WERI-Rb-1 (cell line): ENCODE data around the gene HIPK2.

Experiments used
- DNase-seq: peaks from one replicate; pipeline ENCODE4 v3.0.0-alpha.2; 2020
- H3K27ac ChIP-seq: fragments of 250-450 bp; sonication (Bioruptor Pico); 2 replicates; pipeline ENCODE4 v1.5.1; 2020; ENCODE audit warnings: mild to moderate bottlenecking, moderate library complexity
- H3K27me3 ChIP-seq: fragments of 250-450 bp; sonication (Bioruptor Pico); 2 replicates; pipeline ENCODE4 v1.5.1; 2021; ENCODE audit warnings: mild to moderate bottlenecking, low read depth, moderate library complexity; ENCODE audit not compliant: insufficient read depth, severe bottlenecking
- H3K36me3 ChIP-seq: fragments of 250-450 bp; sonication (Bioruptor Pico); 2 replicates; pipeline ENCODE4 v1.5.1; 2020; ENCODE audit warnings: mild to moderate bottlenecking, moderate library complexity
- H3K4me3 ChIP-seq: 2 replicates; pipeline ENCODE4 v1.5.1; 2011; ENCODE audit warnings: low read depth, mild to moderate bottlenecking, control low read depth, low read length
- H3K9me3 ChIP-seq: fragments of 250-450 bp; sonication (Bioruptor Pico); 2 replicates; pipeline ENCODE4 v1.5.1; 2021; ENCODE audit warnings: mild to moderate bottlenecking, moderate library complexity; ENCODE audit not compliant: severe bottlenecking
- CTCF ChIP-seq: IDR thresholded peaks from 2 replicates; pipeline ENCODE4 v1.5.1; 2011; ENCODE audit warnings: low read depth, mild to moderate bottlenecking, control low read depth, inconsistent platforms, low read length

HIPK2 gene

GRCh38 chr7:139647814-139648390, 129.9 kb downstream of the HIPK2 start:
- Histone ChIP-seq H3K27ac (no peak overlapping the region), H3K9me3 (no peaks in the 10 kb centered on the region), H3K27me3 (no peaks in the 10 kb centered on the region), H3K36me3 (peaks cover 41% of the 10 kb centered on the region), H3K4me3 (no peak overlapping the region)
- TF ChIP-seq CTCF = no peak
- no peak for DNase-seq

GRCh38 chr7:139647085-139647484, 130.7 kb downstream of the HIPK2 start:
- Histone ChIP-seq H3K27ac (no peak overlapping the region), H3K27me3 (no peaks in the 10 kb centered on the region)
- DNase-seq = no peak

GRCh38 chr7:139646566-139646965, 131.2 kb downstream of the HIPK2 start:
- no peaks in the 10 kb centered on the region for H3K27me3 ChIP-seq
- DNase-seq = no peak
- H3K27ac ChIP-seq = no peak overlapping the region
- no peak overlapping the region for H3K4me3 ChIP-seq
- H3K36me3 ChIP-seq = peaks cover 40% of the 10 kb centered on the region
- no peaks in the 10 kb centered on the region for H3K9me3 ChIP-seq
- no peak for TF ChIP-seq CTCF

More at GRCh38 chr7:139647085-139647484, 130.7 kb downstream of the HIPK2 start:
- H3K9me3 ChIP-seq = no peaks in the 10 kb centered on the region
- H3K36me3 ChIP-seq = peaks cover 37% of the 10 kb centered on the region
- no peak for TF ChIP-seq CTCF
- no peak overlapping the region for H3K4me3 ChIP-seq

GRCh38 chr7:139645572-139646523, 131.9 kb downstream of the HIPK2 start:
- peak; percentile 85 for DNase-seq

GRCh38 chr7:139643951-139644585, 133.7 kb downstream of the HIPK2 start:
- H3K4me3 ChIP-seq = no peak overlapping the region
- no peak for TF ChIP-seq CTCF
- H3K27me3 ChIP-seq = no peaks in the 10 kb centered on the region
- DNase-seq = no peak
- H3K9me3 ChIP-seq = no peaks in the 10 kb centered on the region
- no peak overlapping the region for H3K27ac ChIP-seq
- peaks cover 45% of the 10 kb centered on the region for H3K36me3 ChIP-seq

More at GRCh38 chr7:139645572-139646523, 131.9 kb downstream of the HIPK2 start:
- no peaks in the 10 kb centered on the region for H3K9me3 ChIP-seq
- no peaks in the 10 kb centered on the region for H3K27me3 ChIP-seq
- no peak overlapping the region for H3K27ac ChIP-seq
- H3K36me3 ChIP-seq = peaks cover 35% of the 10 kb centered on the region
- no peak overlapping the region for H3K4me3 ChIP-seq
- peak; percentile 86 for TF ChIP-seq CTCF
